Vagina (tissue), 2 donors: ENCODE data around the gene SH2D3A. TPM values are rescaled to one million over a fixed set of nuclear protein-coding genes. Genes with fewer than 3 reads are reported as not detected.

Experiments
- DNase-seq, 2 donors: peaks; one replicate each; pipeline ENCODE4 v3.0.0-alpha.2; 2017; ENCODE audit errors: extremely low spot score in 2 of 2
- H3K27ac ChIP-seq: fragments of 200-600 bp; sonication (generic); one replicate; pipeline ENCODE4 v1.5.1; 2019
- H3K27me3 ChIP-seq: fragments of 200-600 bp; sonication (generic); one replicate; pipeline ENCODE4 v1.5.1; 2019
- H3K36me3 ChIP-seq, 2 donors: fragments of 200-600 bp; sonication (generic); one replicate each; pipeline ENCODE4 v1.5.1; 2017 to 2019
- H3K4me1 ChIP-seq: fragments of 200-600 bp; sonication (generic); one replicate; pipeline ENCODE4 v1.5.1; 2019
- H3K4me3 ChIP-seq, 2 donors: fragments of 200-600 bp; sonication (generic); 1 replicate in 1 of 2; 2 replicates in 1 of 2; pipeline ENCODE4 v1.5.1; 2016 to 2019
- H3K9me3 ChIP-seq: fragments of 200-600 bp; sonication (generic); one replicate; pipeline ENCODE4 v1.5.1; 2019
- POLR2A ChIP-seq, 2 donors: fragments of 450-650 bp; IDR thresholded peaks; one replicate each; pipeline ENCODE4 v1.6.1; 2017; ENCODE audit warnings: antibody characterized with exemption in 2 of 2, mild to moderate bottlenecking in 2 of 2, moderate library complexity in 2 of 2
- POLR2AphosphoS5 ChIP-seq, 2 donors: sonication (generic); formaldehyde crosslinking; IDR thresholded peaks; one replicate each; pipeline ENCODE4 v1.9.0; 2017; ENCODE audit warnings: antibody characterized with exemption in 2 of 2, mild to moderate bottlenecking in 2 of 2, low read depth in 1 of 2; ENCODE audit not compliant: insufficient read depth in 1 of 2
- intact Hi-C: fragments of 100-400 bp; cut with DNase I; formaldehyde crosslinking; loops from one replicate; pipeline ENCODE4 v1.15.1; 2023
- microRNA-seq: library from miRNA; unstranded; fragments of <30 nt; microRNA quantifications from one replicate; pipeline ENCODE4, GENCODE V29; 2017; ENCODE audit warnings: borderline number of aligned reads, borderline replicate concordance
- total RNA-seq: library from RNA; depleted of rRNA; stranded (reverse); fragments of >200 nt; gene quantifications from one replicate; pipeline ENCODE4 v1.2.3, GENCODE V29; 2016
- TF ChIP-seq, protein P1 (sequence below), 3 experiments: fragments of 450-650 bp in 2 of 3; fragments of 200-600 bp in 1 of 3; sonication (generic) in 1 of 3; IDR thresholded peaks; one replicate each; pipeline ENCODE4 v1.5.1; 2017 to 2019; ENCODE audit warnings: antibody characterized with exemption in 3 of 3, mild to moderate bottlenecking in 2 of 3, moderate library complexity in 2 of 3

SH2D3A gene
- total RNA-seq, 1 donor from 2014 or later: 21.9 TPM

DNA sequence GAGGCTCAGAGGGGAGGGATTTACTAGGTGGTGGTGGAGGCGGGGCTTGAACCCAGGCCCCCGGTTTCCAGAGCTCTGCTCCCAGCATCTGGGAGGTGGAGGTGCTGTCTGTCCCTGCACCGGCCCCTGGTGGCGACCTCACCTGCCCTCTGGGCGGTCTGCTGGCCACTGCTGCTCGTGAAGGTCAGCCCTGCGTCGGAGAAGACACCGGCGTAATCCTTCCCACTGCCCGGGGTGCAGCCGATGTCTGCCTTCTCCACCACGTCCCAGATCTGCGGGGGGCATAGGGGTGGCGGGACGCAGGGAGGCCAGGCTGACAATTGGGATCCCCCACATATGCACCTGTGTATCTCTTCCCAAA lies 59.6 kb downstream of the SH2D3A start:
- Histone ChIP-seq H3K36me3 (no peaks in the 10 kb centered on the region), H3K9me3 (no peaks in the 10 kb centered on the region), H3K27me3 (no peaks in the 10 kb centered on the region), H3K4me3 (no peak overlapping the region), H3K27ac (no peak overlapping the region), H3K4me1 (no peaks in the 10 kb centered on the region)
- no peak for DNase-seq
- TF ChIP-seq POLR2A (IDR thresholded peaks at IDR 0.05): no peak
- TF ChIP-seq POLR2AphosphoS5 (IDR thresholded peaks at IDR 0.05; ENCODE audit: insufficient read depth in 1 of 2, low read depth in 1 of 2): no peak
- TF ChIP-seq, protein P1, sequence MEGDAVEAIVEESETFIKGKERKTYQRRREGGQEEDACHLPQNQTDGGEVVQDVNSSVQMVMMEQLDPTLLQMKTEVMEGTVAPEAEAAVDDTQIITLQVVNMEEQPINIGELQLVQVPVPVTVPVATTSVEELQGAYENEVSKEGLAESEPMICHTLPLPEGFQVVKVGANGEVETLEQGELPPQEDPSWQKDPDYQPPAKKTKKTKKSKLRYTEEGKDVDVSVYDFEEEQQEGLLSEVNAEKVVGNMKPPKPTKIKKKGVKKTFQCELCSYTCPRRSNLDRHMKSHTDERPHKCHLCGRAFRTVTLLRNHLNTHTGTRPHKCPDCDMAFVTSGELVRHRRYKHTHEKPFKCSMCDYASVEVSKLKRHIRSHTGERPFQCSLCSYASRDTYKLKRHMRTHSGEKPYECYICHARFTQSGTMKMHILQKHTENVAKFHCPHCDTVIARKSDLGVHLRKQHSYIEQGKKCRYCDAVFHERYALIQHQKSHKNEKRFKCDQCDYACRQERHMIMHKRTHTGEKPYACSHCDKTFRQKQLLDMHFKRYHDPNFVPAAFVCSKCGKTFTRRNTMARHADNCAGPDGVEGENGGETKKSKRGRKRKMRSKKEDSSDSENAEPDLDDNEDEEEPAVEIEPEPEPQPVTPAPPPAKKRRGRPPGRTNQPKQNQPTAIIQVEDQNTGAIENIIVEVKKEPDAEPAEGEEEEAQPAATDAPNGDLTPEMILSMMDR (IDR thresholded peaks at IDR 0.05): no peak
- intact Hi-C loops: no loop called here

DNA sequence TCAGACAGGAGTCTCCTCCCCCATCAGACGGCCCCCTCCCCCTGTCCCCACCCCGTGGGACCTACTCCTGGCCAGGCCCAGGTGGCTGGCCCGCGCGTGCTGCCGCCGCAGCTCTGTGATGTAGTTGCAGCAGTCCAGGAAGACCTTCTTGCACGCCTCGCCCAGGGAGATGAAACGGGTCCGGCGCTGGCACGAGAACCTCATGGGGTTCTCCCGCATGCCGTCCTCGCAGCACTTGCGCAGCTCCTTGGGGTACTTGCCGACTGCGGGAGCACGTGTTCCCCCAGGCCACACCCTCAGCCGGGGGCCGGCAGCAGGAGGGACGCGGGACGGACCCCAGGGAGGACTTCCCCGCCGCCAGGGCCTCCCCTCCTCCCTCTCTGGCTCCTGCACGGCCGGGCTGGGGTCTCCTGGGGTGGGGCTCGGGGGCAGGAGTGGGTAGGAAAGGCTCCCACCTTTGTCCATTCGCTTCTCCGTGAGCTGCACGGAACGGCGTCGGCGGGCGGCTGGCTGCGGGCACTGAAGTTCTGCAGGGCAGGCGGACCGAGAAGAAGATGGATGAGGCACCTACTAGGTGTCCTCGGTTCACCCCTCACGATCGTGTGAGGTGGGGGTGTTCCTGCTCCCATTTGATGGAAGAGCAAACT lies 60.1 kb downstream of the SH2D3A start:
- no peaks in the 10 kb centered on the region for H3K9me3 ChIP-seq
- H3K27me3 ChIP-seq: no peaks in the 10 kb centered on the region
- DNase-seq: no peak
- no peaks in the 10 kb centered on the region for H3K36me3 ChIP-seq
- intact Hi-C loops: no loop called here
- no peak overlapping the region for H3K27ac ChIP-seq
- H3K4me1 ChIP-seq: no peaks in the 10 kb centered on the region
- no peak overlapping the region for H3K4me3 ChIP-seq
- TF ChIP-seq, protein P1 (IDR thresholded peaks at IDR 0.05): no peak
- TF ChIP-seq POLR2AphosphoS5 (IDR thresholded peaks at IDR 0.05; ENCODE audit: insufficient read depth in 1 of 2, low read depth in 1 of 2) (no peak), POLR2A (IDR thresholded peaks at IDR 0.05) (no peak)

DNA sequence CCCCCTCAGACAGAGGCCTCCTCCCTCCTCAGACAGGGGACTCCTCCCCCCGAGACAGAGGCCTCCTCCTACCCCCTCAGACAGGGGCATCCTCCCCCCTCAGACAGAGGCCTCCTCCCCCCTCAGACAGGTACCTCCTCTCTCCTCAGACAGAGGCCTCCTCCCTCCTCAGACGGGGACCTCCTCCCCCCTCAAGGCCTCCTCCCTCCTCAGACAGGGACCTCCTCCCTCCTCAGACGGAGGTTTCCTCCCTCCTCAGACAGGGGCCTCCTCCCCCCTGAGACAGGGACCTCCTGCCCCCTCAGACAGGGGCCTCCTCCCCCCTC lies 60.6 kb downstream of the SH2D3A start:
- no peaks in the 10 kb centered on the region for H3K9me3 ChIP-seq
- H3K27me3 ChIP-seq: no peaks in the 10 kb centered on the region
- no peaks in the 10 kb centered on the region for H3K4me1 ChIP-seq
- no peak overlapping the region for H3K4me3 ChIP-seq
- TF ChIP-seq, protein P1 (IDR thresholded peaks at IDR 0.05): no peak
- TF ChIP-seq POLR2AphosphoS5 (IDR thresholded peaks at IDR 0.05; ENCODE audit: insufficient read depth in 1 of 2, low read depth in 1 of 2) (no peak), POLR2A (IDR thresholded peaks at IDR 0.05) (no peak)
- no peak for DNase-seq
- intact Hi-C loops: no loop called here
- H3K27ac ChIP-seq: no peak overlapping the region
- H3K36me3 ChIP-seq: no peaks in the 10 kb centered on the region

DNA sequence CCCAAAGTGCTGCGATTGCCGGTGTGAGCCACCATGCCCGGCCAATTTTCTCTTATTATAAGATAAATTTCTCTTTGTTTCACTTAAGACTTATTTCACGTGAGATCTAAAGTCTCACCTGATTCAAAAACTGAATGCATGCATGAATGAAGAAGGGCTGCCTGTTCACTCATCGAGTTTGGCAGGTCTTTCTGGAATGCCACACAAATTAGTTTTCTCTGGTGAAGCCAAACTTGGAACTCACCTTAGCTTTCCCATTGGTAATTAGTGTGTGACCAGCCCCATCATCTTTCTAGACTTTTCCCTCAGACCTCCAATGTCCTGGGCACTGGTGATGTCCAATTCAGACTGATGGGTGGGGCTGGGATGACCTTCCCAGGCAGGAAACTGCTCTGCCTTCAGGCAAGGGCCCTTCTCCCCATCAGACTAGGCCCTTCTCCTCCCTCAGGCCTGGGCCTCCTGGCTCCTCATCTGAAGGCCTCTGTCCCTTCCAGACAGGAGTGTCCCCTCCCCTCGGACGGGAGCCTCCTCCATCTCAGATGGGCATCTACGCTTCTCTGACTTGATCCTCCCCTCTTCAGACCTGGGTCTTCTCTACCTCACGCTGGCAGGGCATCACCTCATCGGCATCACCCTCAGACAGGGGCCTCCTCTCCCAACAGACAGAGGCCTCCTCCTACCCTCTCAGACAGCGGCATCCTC lies 61.2 kb downstream of the SH2D3A start:
- H3K27me3 ChIP-seq: no peaks in the 10 kb centered on the region
- no peaks in the 10 kb centered on the region for H3K9me3 ChIP-seq
- intact Hi-C loops: no loop called here
- no peak overlapping the region for H3K27ac ChIP-seq
- no peak for DNase-seq
- H3K36me3 ChIP-seq: no peaks in the 10 kb centered on the region
- no peak overlapping the region for H3K4me3 ChIP-seq
- TF ChIP-seq POLR2AphosphoS5 (IDR thresholded peaks at IDR 0.05; ENCODE audit: insufficient read depth in 1 of 2, low read depth in 1 of 2) (no peak), POLR2A (IDR thresholded peaks at IDR 0.05) (no peak)
- TF ChIP-seq, protein P1 (IDR thresholded peaks at IDR 0.05): no peak
- H3K4me1 ChIP-seq: no peaks in the 10 kb centered on the region

Small RNA genes lying within 50 kb of the gene (microRNA-seq; reads per million reads assigned to microRNA genes)
- not detected for gene MIR6791

Other genes starting within 250 kb of the SH2D3A start
- 7.9 TPM for gene TNFSF9, start 236.4 kb downstream of the SH2D3A start, total RNA-seq
- not detected for gene CD70, start 176.3 kb downstream of the SH2D3A start, total RNA-seq
- 1.7 TPM for gene TNFSF14, start 97.3 kb downstream of the SH2D3A start, total RNA-seq
- gene C3, start 46.8 kb downstream of the SH2D3A start, total RNA-seq: 1,239 TPM
- 62.9 TPM for gene GPR108, start 29.9 kb downstream of the SH2D3A start, total RNA-seq
- 129 TPM for gene TRIP10, start 27.8 kb downstream of the SH2D3A start, total RNA-seq
- gene VAV1, start 5.3 kb upstream of the SH2D3A start, total RNA-seq: 5.9 TPM
- not detected for gene ADGRE1, start 120.1 kb upstream of the SH2D3A start, total RNA-seq